ENCODE results near the gene SNAP25.

GRCh38 chr20:10209091-10209490, 9.5 kb upstream of the SNAP25 start:
- TF ChIP-seq, protein P1, sequence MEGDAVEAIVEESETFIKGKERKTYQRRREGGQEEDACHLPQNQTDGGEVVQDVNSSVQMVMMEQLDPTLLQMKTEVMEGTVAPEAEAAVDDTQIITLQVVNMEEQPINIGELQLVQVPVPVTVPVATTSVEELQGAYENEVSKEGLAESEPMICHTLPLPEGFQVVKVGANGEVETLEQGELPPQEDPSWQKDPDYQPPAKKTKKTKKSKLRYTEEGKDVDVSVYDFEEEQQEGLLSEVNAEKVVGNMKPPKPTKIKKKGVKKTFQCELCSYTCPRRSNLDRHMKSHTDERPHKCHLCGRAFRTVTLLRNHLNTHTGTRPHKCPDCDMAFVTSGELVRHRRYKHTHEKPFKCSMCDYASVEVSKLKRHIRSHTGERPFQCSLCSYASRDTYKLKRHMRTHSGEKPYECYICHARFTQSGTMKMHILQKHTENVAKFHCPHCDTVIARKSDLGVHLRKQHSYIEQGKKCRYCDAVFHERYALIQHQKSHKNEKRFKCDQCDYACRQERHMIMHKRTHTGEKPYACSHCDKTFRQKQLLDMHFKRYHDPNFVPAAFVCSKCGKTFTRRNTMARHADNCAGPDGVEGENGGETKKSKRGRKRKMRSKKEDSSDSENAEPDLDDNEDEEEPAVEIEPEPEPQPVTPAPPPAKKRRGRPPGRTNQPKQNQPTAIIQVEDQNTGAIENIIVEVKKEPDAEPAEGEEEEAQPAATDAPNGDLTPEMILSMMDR (IDR thresholded peaks at IDR 0.05), result no peak
- no peak for TF ChIP-seq POLR2A (IDR thresholded peaks at IDR 0.05)
